Kidney epithelial cell (primary cell): ENCODE measurements around the gene PRUNE1. TPM values are rescaled to one million over a fixed set of nuclear protein-coding genes. Genes with fewer than 3 reads are reported as not detected.

Experiments
- DNase-seq: peaks from one replicate; pipeline ENCODE4 v3.0.0-alpha.2; 2010; ENCODE audit warnings: low read depth
- H3K27me3 ChIP-seq: 2 replicates; pipeline ENCODE4 v1.6.0; 2011; ENCODE audit warnings: low read length; ENCODE audit not compliant: control insufficient read depth, insufficient read depth
- H3K36me3 ChIP-seq: 2 replicates; pipeline ENCODE4 v1.5.1; 2011; ENCODE audit warnings: low read length; ENCODE audit not compliant: control insufficient read depth, insufficient read depth
- H3K4me3 ChIP-seq: 2 replicates; pipeline ENCODE4 v1.5.1; 2011; ENCODE audit warnings: low read depth, mild to moderate bottlenecking, control low read depth, low read length
- CTCF ChIP-seq: IDR thresholded peaks from 2 replicates; pipeline ENCODE4 v1.5.1; 2011; ENCODE audit warnings: mild to moderate bottlenecking, moderate library complexity, low read length, control low read depth, inconsistent platforms; ENCODE audit not compliant: insufficient read depth, poor library complexity, severe bottlenecking
- total RNA-seq: library from RNA; depleted of rRNA; stranded (reverse); fragments of >200 nt; gene quantifications from 2 replicates; pipeline ENCODE4 v1.2.3, GENCODE V29; 2015

Gene PRUNE1
- total RNA-seq, 1 donor from 2014 or later, result 15.8 TPM

- no peak overlapping the region for H3K4me3 ChIP-seq
- peaks cover 2% of the 10 kb centered on the region for H3K36me3 ChIP-seq
- H3K27me3 ChIP-seq, result no peaks in the 10 kb centered on the region
- TF ChIP-seq CTCF, result no peak
- no peak for DNase-seq
Observed at GRCh38 chr1:150997126-150997872, 10.9 kb upstream of the PRUNE1 start.

GRCh38 chr1:150997949-150998348 is 10.3 kb upstream of the PRUNE1 start:
- no peak for DNase-seq
- peaks cover 2% of the 10 kb centered on the region for H3K36me3 ChIP-seq
- no peaks in the 10 kb centered on the region for H3K27me3 ChIP-seq
- no peak for TF ChIP-seq CTCF
- no peak overlapping the region for H3K4me3 ChIP-seq

- DNase-seq, result peak; percentile 56
- H3K4me3 ChIP-seq, result no peak overlapping the region
- H3K27me3 ChIP-seq, result no peaks in the 10 kb centered on the region
- H3K36me3 ChIP-seq, result peaks cover 2% of the 10 kb centered on the region
- TF ChIP-seq CTCF, result no peak
Observed at GRCh38 chr1:150999051-150999674, 9.1 kb upstream of the PRUNE1 start.

- DNase-seq, result no peak
- peaks cover 2% of the 10 kb centered on the region for H3K36me3 ChIP-seq
- no peak overlapping the region for H3K4me3 ChIP-seq
- no peaks in the 10 kb centered on the region for H3K27me3 ChIP-seq
- TF ChIP-seq CTCF, result no peak
Observed at GRCh38 chr1:150999926-151000325, 8.3 kb upstream of the PRUNE1 start.

GRCh38 chr1:151000408-151000807 is 7.8 kb upstream of the PRUNE1 start:
- TF ChIP-seq CTCF, result no peak
- DNase-seq, result no peak
- Histone ChIP-seq H3K36me3 (peaks cover 2% of the 10 kb centered on the region), H3K27me3 (no peaks in the 10 kb centered on the region), H3K4me3 (no peak overlapping the region)
